Activated CD4-positive, alpha-beta T cell treated with anti-CD3 and anti-CD28 coated beads for 36 hours (primary cell): ENCODE measurements around the gene LAMB4. TPM values are rescaled to one million over a fixed set of nuclear protein-coding genes. Genes with fewer than 3 reads are reported as not detected.

Experiments
- ATAC-seq: fragments of 200-7000 bp; cut with Tn5 transposase; one replicate; pipeline ENCODE4 v1.10.0; 2021; ENCODE audit warnings: mild to moderate bottlenecking, moderate library complexity
- CTCF ChIA-PET: fragments of 350-600 bp; sonication (Branson Sonifier 250); formaldehyde crosslinking; loops from one replicate; lab custom pipeline; 2021; ENCODE audit warnings: antibody characterized with exemption; lab: Charles Lee
- POLR2A ChIA-PET: fragments of 350-600 bp; sonication (Branson Sonifier 250); formaldehyde crosslinking; loops from one replicate; lab custom pipeline; 2021; ENCODE audit warnings: antibody characterized with exemption, inconsistent platforms; lab: Charles Lee
- DNase-seq: peaks from one replicate; pipeline ENCODE4 v3.0.0-alpha.2; 2020
- H3K27ac Mint-ChIP-seq: one replicate; pipeline ENCODE4 v1.8.0; 2021; ENCODE audit warnings: mixed read lengths
- H3K27me3 Mint-ChIP-seq: one replicate; pipeline ENCODE4 v1.8.0; 2021; ENCODE audit warnings: mixed read lengths
- H3K36me3 Mint-ChIP-seq: one replicate; pipeline ENCODE4 v1.8.0; 2021; ENCODE audit warnings: low read depth, mixed read lengths
- H3K4me1 Mint-ChIP-seq: one replicate; pipeline ENCODE4 v1.8.0; 2021; ENCODE audit warnings: mixed read lengths
- H3K4me3 Mint-ChIP-seq: one replicate; pipeline ENCODE4 v1.8.0; 2021; ENCODE audit warnings: mild to moderate bottlenecking, moderate library complexity, mixed read lengths
- H3K9me3 Mint-ChIP-seq: one replicate; pipeline ENCODE4 v1.8.0; 2021; ENCODE audit warnings: low read depth, mixed read lengths
- intact Hi-C, 2 experiments: fragments of 100-400 bp; cut with DNase I in 1 of 2; cut with micrococcal nuclease in 1 of 2; formaldehyde crosslinking; loops; one replicate each; pipeline versions ENCODE4 v1.14.2 to v1.15.1; 2022 to 2024; cut with DNase I, micrococcal nuclease
- total RNA-seq, 2 experiments: library from RNA; stranded (reverse); gene quantifications; one replicate each; pipeline ENCODE4 v1.2.3, GENCODE V29; 2021

The LAMB4 gene
- total RNA-seq, 2 experiments from 2014 or later = not detected

DNA sequence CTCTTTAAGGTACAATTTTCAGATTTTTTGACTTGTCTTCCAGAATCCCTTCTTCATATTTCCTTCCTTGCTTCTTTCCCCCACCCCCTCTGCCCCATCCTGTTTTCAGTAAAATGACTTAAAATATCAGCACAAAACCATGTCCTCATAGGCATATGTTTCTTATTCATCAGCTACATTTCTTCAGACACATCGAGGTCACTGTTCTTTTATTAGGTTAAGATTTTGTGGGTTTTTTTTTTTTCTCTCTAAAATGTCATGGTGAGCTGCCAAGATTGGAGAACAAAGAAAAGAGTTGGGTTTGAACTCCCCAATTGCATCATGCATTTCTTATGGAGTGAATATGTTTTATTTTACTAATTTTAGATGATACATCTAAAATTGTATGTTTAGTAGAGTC, 35.8 kb downstream of the LAMB4 start:
- Mint-ChIP-seq H3K27me3 (peaks cover 10% of the 10 kb centered on the region), H3K36me3 (no peaks in the 10 kb centered on the region), H3K4me1 (no peaks in the 10 kb centered on the region), H3K9me3 (no peaks in the 10 kb centered on the region), H3K27ac (no peak overlapping the region), H3K4me3 (no peak overlapping the region)
- ATAC-seq (no peak), DNase-seq (no peak)
- ChIA-PET POLR2A (no interaction called here), CTCF (interaction anchor here (0.6 to 1.6 kb wide), 3 partner anchors 26 to 322 kb away, joined by 3 to 5 read pairs (median 4); no protein-coding TSS in a partner anchor)
- intact Hi-C loops = no loop called here

GRCh38 chr7:108093851-108094331, 36.3 kb downstream of the LAMB4 start:
- Mint-ChIP-seq H3K27me3 (peaks cover 6% of the 10 kb centered on the region), H3K9me3 (no peaks in the 10 kb centered on the region), H3K36me3 (no peaks in the 10 kb centered on the region), H3K27ac (no peak overlapping the region), H3K4me1 (no peaks in the 10 kb centered on the region), H3K4me3 (no peak overlapping the region)
- ATAC-seq (no peak), DNase-seq (no peak)
- POLR2A ChIA-PET = no interaction called here
- CTCF ChIA-PET = interaction anchor here (1.6 kb wide), 1 partner anchor 52 kb away, joined by 5 read pairs; no protein-coding TSS in a partner anchor
- intact Hi-C loops = no loop called here

DNA sequence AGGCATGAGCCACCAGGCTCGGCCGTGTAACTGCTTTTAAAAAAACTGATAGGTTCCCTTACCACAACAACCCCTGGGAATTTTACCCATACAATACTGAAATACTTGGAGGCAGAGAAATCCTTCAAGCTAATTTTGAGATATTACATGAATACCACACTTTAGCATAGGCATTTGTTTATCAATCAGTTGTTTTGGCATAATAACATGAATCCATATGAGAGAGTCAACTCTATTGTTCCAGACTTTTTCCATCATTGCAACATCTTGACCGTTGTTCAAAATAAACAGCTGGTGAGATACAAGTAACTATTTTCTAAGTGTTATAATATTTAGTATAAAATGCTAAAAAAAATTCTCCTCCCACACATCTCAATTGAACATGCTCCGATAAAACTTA, 36.8 kb downstream of the LAMB4 start:
- H3K27me3 Mint-ChIP-seq = peaks cover 6% of the 10 kb centered on the region
- POLR2A ChIA-PET = no interaction called here
- no peaks in the 10 kb centered on the region for H3K9me3 Mint-ChIP-seq
- intact Hi-C loops = no loop called here
- CTCF ChIA-PET = no interaction called here
- no peak for DNase-seq
- H3K4me1 Mint-ChIP-seq = no peaks in the 10 kb centered on the region
- no peak overlapping the region for H3K4me3 Mint-ChIP-seq
- ATAC-seq = no peak
- no peaks in the 10 kb centered on the region for H3K36me3 Mint-ChIP-seq
- H3K27ac Mint-ChIP-seq = no peak overlapping the region

DNA sequence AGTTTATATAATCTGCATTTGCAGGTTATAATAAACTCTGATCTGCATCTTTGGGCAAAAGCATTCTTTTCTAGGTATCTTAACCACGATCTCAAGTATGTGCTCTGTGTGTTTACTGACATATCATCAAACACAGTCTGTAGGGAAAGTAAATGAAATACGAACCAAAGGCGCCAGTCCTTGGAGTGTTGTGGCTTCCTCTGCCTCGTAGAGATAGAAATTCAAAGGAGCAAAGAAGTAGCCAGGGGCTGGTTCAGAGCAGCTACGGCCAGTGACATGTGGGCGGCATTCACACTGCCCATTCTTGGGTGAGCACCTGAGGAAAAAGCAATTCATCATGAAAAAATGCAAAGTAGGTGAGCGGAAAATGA, 38.7 kb downstream of the LAMB4 start:
- Mint-ChIP-seq H3K27me3 (peaks cover 6% of the 10 kb centered on the region), H3K36me3 (no peaks in the 10 kb centered on the region), H3K4me1 (no peaks in the 10 kb centered on the region), H3K27ac (no peak overlapping the region), H3K9me3 (no peaks in the 10 kb centered on the region), H3K4me3 (no peak overlapping the region)
- intact Hi-C loops = no loop called here
- ATAC-seq (no peak), DNase-seq (no peak)
- ChIA-PET POLR2A (no interaction called here), CTCF (no interaction called here)

DNA sequence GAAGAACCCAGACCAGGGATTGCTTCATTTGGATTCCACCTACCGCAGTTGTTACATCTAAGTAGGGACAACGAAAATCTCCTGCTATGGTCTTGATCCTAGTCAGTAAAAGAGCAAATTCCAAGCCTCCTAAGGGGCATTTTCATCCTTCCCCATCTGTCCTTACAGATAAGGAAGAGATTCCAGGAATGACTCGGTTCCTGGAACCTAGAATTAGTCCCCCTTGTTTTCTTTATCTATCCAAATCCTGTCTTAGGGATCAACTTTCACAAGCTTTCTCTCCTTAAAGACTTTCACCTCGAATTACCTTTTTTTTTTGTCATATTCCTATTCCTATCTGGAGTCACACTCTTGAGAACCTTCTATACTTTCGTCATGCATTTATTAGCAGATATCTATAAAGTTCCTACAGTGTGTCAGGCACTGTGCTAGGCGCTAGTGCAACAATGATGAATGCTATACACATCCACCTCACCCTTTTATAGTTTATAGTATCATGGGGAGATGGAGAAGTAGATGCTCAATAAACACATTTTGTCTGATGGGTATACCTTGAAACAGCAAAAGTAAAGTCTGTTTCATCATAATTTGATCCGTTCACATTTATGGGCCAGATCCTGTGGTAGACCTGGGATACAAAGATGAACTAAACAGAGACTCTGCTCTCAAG, 39.2 kb downstream of the LAMB4 start:
- Mint-ChIP-seq H3K9me3 (no peaks in the 10 kb centered on the region), H3K4me1 (no peaks in the 10 kb centered on the region), H3K4me3 (no peak overlapping the region), H3K27ac (no peak overlapping the region), H3K36me3 (no peaks in the 10 kb centered on the region), H3K27me3 (peaks cover 4% of the 10 kb centered on the region)
- ChIA-PET CTCF (no interaction called here), POLR2A (no interaction called here)
- intact Hi-C loops = no loop called here
- ATAC-seq (no peak), DNase-seq (no peak)

DNA sequence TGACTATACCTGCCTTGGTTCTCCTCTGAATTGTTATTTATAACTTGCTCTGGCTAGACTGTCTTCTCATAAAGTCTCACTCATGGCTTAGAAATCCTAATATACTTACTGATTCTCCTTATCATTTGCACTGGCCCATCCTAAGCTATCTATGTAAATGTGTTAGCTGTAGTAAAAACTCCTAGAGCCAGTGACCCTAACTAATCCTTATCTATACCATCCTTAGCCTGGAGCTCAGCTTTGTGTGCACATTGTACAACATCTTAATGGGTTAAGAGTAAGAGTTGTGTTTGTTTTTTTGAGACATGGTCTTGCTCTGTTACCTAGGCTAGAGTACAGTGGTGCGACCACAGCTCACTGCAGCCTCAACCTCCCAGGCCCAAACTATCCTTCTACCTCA, 40.8 kb downstream of the LAMB4 start:
- Mint-ChIP-seq H3K4me3 (no peak overlapping the region), H3K9me3 (no peaks in the 10 kb centered on the region), H3K4me1 (no peaks in the 10 kb centered on the region), H3K27ac (no peak overlapping the region), H3K36me3 (no peaks in the 10 kb centered on the region), H3K27me3 (no peaks in the 10 kb centered on the region)
- POLR2A ChIA-PET = no interaction called here
- CTCF ChIA-PET = interaction anchor here (1.0 kb wide), 1 partner anchor 210 kb away, joined by 3 read pairs; no protein-coding TSS in a partner anchor
- DNase-seq (no peak), ATAC-seq (no peak)
- intact Hi-C loops = no loop called here

DNA sequence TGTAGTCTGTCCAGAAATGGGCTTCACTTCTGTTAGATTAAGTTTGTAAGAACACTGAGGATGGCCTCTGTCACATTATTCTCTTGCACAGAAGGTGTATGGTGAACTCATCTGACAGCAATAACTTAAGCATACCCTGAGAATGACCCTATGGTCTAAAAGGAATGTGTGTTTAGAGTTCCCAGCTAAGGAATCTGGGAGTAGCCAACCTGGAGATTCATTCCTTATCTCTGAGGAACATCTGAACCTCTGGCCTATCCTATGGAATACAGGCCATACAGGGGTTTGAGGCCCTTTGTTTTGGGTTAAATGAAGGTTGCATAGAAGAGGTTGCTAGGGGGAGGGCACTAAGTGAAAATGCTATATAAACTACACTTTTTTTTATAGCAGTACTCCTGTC, 41.4 kb downstream of the LAMB4 start:
- ATAC-seq (no peak), DNase-seq (no peak)
- CTCF ChIA-PET = no interaction called here
- POLR2A ChIA-PET = no interaction called here
- no peak overlapping the region for H3K27ac Mint-ChIP-seq
- intact Hi-C loops = no loop called here
- H3K36me3 Mint-ChIP-seq = no peaks in the 10 kb centered on the region
- H3K4me3 Mint-ChIP-seq = no peak overlapping the region
- no peaks in the 10 kb centered on the region for H3K27me3 Mint-ChIP-seq
- no peaks in the 10 kb centered on the region for H3K4me1 Mint-ChIP-seq
- no peaks in the 10 kb centered on the region for H3K9me3 Mint-ChIP-seq

- H3K4me1 Mint-ChIP-seq = no peaks in the 10 kb centered on the region
- H3K4me3 Mint-ChIP-seq = no peak overlapping the region
Measured at GRCh38 chr7:108087778-108088177, 42.4 kb downstream of the LAMB4 start.

DNA sequence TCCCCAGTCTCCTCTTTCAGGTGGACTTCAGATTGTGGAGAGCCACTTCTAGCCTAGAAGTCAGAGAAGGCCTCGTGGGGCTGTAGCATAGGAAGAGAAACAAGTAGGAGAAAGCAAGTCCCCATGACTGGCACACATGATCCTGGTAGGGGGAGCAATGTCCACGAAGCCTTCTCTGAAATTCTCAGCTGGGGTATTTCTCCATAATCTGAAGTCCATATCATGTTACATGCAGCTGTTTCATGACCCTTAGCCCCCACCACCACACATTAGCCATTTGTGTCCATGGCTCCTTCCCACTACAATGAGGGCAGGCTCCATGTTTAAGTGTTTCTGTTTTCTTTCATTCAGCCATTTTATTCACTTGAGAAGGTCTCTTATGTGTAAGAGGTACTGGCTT, 43.2 kb downstream of the LAMB4 start:
- intact Hi-C loops = no loop called here
- DNase-seq (no peak), ATAC-seq (no peak)
- Mint-ChIP-seq H3K36me3 (no peaks in the 10 kb centered on the region), H3K4me1 (no peaks in the 10 kb centered on the region), H3K9me3 (no peaks in the 10 kb centered on the region), H3K27ac (no peak overlapping the region), H3K27me3 (no peaks in the 10 kb centered on the region), H3K4me3 (no peak overlapping the region)
- POLR2A ChIA-PET = no interaction called here
- CTCF ChIA-PET = no interaction called here

More at GRCh38 chr7:108087778-108088177, 42.4 kb downstream of the LAMB4 start:
- intact Hi-C loops = no loop called here
- Mint-ChIP-seq H3K27me3 (no peaks in the 10 kb centered on the region), H3K27ac (no peak overlapping the region), H3K36me3 (no peaks in the 10 kb centered on the region), H3K9me3 (no peaks in the 10 kb centered on the region)
- POLR2A ChIA-PET = no interaction called here
- no peak for DNase-seq
- ATAC-seq = no peak
- CTCF ChIA-PET = interaction anchor here (0.7 kb wide), 1 partner anchor 51 kb away, joined by 3 read pairs; no protein-coding TSS in a partner anchor

GRCh38 chr7:108086546-108086945, 43.6 kb downstream of the LAMB4 start:
- H3K4me1 Mint-ChIP-seq = no peaks in the 10 kb centered on the region
- DNase-seq (no peak), ATAC-seq (no peak)
- no peaks in the 10 kb centered on the region for H3K27me3 Mint-ChIP-seq
- H3K27ac Mint-ChIP-seq = no peak overlapping the region
- CTCF ChIA-PET = no interaction called here
- intact Hi-C loops = no loop called here
- H3K36me3 Mint-ChIP-seq = no peaks in the 10 kb centered on the region
- no peak overlapping the region for H3K4me3 Mint-ChIP-seq
- H3K9me3 Mint-ChIP-seq = peaks cover 2% of the 10 kb centered on the region
- POLR2A ChIA-PET = no interaction called here

DNA sequence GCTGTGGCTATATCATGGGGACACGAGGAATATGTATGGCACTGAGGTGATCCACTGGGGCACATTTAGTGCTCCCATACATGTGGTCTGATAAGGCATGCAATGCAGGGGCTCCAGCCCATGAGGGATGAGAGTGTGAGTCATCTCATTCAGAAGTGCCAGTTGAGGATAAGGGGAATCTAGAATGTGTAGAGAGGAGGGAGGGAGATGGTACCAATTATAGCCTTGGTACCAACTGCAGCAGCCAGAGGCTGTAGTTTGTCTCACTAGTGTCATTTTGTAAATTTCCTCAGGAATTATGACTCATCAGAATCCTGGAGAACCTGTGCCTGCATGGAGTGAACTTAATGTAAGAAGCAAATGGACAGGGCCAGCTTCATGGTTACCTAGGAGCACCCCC, 46.2 kb downstream of the LAMB4 start:
- Mint-ChIP-seq H3K27me3 (no peaks in the 10 kb centered on the region), H3K4me3 (no peak overlapping the region), H3K9me3 (peaks cover 7% of the 10 kb centered on the region), H3K27ac (no peak overlapping the region), H3K4me1 (no peaks in the 10 kb centered on the region), H3K36me3 (no peaks in the 10 kb centered on the region)
- intact Hi-C loops = no loop called here
- no peak for DNase-seq
- ATAC-seq = no peak
- CTCF ChIA-PET = no interaction called here
- POLR2A ChIA-PET = no interaction called here
